Heart right ventricle (tissue), 16 donors: ENCODE results near the gene KLHDC7B. TPM values are rescaled to one million over a fixed set of nuclear protein-coding genes. Genes with fewer than 3 reads are reported as not detected.
A peak's percentile ranks its signal among the peaks of the same experiment; 100 is the strongest.

ENCODE experiments used
- ATAC-seq, 8 donors: fragments of 200-7000 bp; cut with Tn5 transposase; one replicate each; pipeline ENCODE4 v1.9.1; 2020; ENCODE audit warnings: mild to moderate bottlenecking in 8 of 8, moderate library complexity in 8 of 8, moderate number of reproducible peaks in 1 of 8
- DNase-seq, 2 donors: peaks; one replicate each; pipeline ENCODE4 v3.0.0-alpha.2; 2020
- H3K27ac ChIP-seq, 10 donors: fragments of 200-600 bp; sonication (generic) in 2 of 10; one replicate each; pipeline versions ENCODE4 v1.5.0 to v1.8.0; 2020 to 2022; ENCODE audit warnings: mild to moderate bottlenecking in 3 of 10
- H3K27me3 ChIP-seq, 7 donors: fragments of 200-600 bp; one replicate each; pipeline ENCODE4 v1.8.0; 2021 to 2022; ENCODE audit warnings: mild to moderate bottlenecking in 2 of 7
- H3K36me3 ChIP-seq, 9 donors: fragments of 200-600 bp; sonication (generic) in 1 of 9; one replicate each; pipeline versions ENCODE4 v1.5.0 to v1.8.0; 2020 to 2022; ENCODE audit warnings: mild to moderate bottlenecking in 2 of 9
- H3K4me1 ChIP-seq, 9 donors: fragments of 200-600 bp; sonication (generic) in 1 of 9; one replicate each; pipeline versions ENCODE4 v1.5.0 to v1.8.0; 2020 to 2022; ENCODE audit warnings: mild to moderate bottlenecking in 4 of 9
- H3K4me3 ChIP-seq, 10 donors: fragments of 200-600 bp; sonication (generic) in 2 of 10; one replicate each; pipeline versions ENCODE4 v1.5.0 to v1.8.0; 2020 to 2022; ENCODE audit warnings: mild to moderate bottlenecking in 7 of 10, moderate library complexity in 2 of 10
- H3K9me3 ChIP-seq, 11 donors: fragments of 200-600 bp in 10 of 11; sonication (generic) in 2 of 11; one replicate each; pipeline versions ENCODE4 v1.5.0 to v1.8.0; 2013 to 2022; ENCODE audit warnings: mild to moderate bottlenecking in 2 of 11, control low read depth in 1 of 11, moderate library complexity in 1 of 11
- WGBS, 2 donors: extraction: QIAGEN DNeasy Blood & Tissue Kit; methylation state at CpG; one replicate each; pipeline ENCODE4 v1.1.7; 2013; ENCODE audit warnings: inconsistent platforms in 1 of 2; 5-methylcytosine and 5-hydroxymethylcytosine counted together
- intact Hi-C, 10 donors: fragments of 100-400 bp; cut with DNase I; formaldehyde crosslinking; loops; one replicate each; pipeline versions ENCODE4 v1.11.1 to v1.14.2; 2022
- polyA plus RNA-seq, 2 donors: library from polyadenylated mRNA; stranded (reverse); fragments of 200-250 nt; gene quantifications; one replicate each; pipeline ENCODE4 v1.2.3, GENCODE V29; 2013
- total RNA-seq, 10 donors: library from RNA; stranded (reverse); fragmentation: NEBNext Ultra II Directional in 3 of 10; extraction: Animal tissue kit (Norgen Biotek cat#: 25700) in 3 of 10; gene quantifications; one replicate each; pipeline versions ENCODE4 v1.2.1 to v1.2.4, GENCODE V29; 2021 to 2023
- TF ChIP-seq, protein P1 (sequence below), 9 donors: fragments of 200-600 bp; sonication (generic) in 2 of 9; IDR thresholded peaks; one replicate each; pipeline versions ENCODE4 v1.5.0 to v1.8.0; 2021 to 2022; ENCODE audit warnings: antibody characterized with exemption in 9 of 9, mild to moderate bottlenecking in 5 of 9, moderate library complexity in 1 of 9
- donor health status: Arrhythmogenic right ventricular cardiomyopathy.
- donor health status: ischemic (EF 13 %, LVEDD 7.1; RV severe dilation, severe dysfunction).
- donor health status: healthy with polysubstance abuse.
- donor health status: DM: no; HTN: yes; CAD: no.
- donor health status: DM: no; HTN: no; CAD: no.
- donor health status: ischemic (EF 25% LVEDD 6.9; RV normal size, moderate dysfunction).
- donor health status: ischemic (EF 25% LVEDD 5.7; RV mildly dilated, moderate dysfunction).
- donor health status: healthy.
- donor health status: DM: yes; HTN: yes; CAD: no.
- donor health status: Ischemic cardiomyopathy.
- donor health status: ischemic (EF 35%, LVEDD 5.7; RV mildly dilated, moderate dysfunction).
- donor health status: nonischemic (EF 11% LVEDD 7.7; RV severe dilation, severe dysfunction).
- donor health status: DM: yes; HTN: yes; CAD: no.
- donor health status: PGD.
- donor health status: ischemic (EF 29% LVEDD 5.4; RV normal size, mild dysfunction).
- donor health status: nonischemic (EF 23%, LVEDD 6.1; RV moderate dilation, normal function).

Gene KLHDC7B
- total and polyA plus RNA-seq, 12 donors, result 0.10 to 1.3 (median 0.13) TPM; not detected in 7

DNA sequence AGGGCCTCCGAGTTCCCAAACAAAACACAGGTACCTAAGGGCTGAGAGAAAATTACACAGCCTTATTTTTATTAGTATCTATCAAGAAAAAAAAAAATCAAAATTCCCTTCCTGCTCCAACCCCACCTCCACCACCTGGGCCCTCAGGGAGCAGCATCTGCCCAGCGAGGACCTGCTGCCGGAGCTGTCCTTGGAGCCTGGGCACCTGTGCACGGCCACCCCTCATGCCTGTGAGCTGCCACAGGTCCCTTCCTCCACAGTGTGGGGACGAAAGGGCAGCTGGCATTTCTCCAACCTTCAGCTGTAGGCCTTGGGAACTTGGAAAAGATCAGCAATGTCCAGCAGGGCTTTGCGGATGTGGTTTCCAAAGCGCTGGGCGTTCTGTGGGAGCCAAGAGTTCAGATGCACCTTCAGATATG lies 23.4 kb downstream of the KLHDC7B start:
- Histone ChIP-seq H3K4me1 (peaks cover 0 to 19% (median 6%) of the 10 kb centered on the region in 9 donors), H3K36me3 (peaks cover 0 to 71% (median 14%) of the 10 kb centered on the region in 9 donors)
- WGBS, 2 donors, result 75 to 80% methylated on average over 8 of the region's 8 CpGs

GRCh38 chr22:50569896-50570535 lies 24.3 kb downstream of the KLHDC7B start:
- no peaks in the 10 kb centered on the region for H3K27me3 ChIP-seq
- TF ChIP-seq, protein P1, sequence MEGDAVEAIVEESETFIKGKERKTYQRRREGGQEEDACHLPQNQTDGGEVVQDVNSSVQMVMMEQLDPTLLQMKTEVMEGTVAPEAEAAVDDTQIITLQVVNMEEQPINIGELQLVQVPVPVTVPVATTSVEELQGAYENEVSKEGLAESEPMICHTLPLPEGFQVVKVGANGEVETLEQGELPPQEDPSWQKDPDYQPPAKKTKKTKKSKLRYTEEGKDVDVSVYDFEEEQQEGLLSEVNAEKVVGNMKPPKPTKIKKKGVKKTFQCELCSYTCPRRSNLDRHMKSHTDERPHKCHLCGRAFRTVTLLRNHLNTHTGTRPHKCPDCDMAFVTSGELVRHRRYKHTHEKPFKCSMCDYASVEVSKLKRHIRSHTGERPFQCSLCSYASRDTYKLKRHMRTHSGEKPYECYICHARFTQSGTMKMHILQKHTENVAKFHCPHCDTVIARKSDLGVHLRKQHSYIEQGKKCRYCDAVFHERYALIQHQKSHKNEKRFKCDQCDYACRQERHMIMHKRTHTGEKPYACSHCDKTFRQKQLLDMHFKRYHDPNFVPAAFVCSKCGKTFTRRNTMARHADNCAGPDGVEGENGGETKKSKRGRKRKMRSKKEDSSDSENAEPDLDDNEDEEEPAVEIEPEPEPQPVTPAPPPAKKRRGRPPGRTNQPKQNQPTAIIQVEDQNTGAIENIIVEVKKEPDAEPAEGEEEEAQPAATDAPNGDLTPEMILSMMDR (IDR thresholded peaks at IDR 0.05), result no peak
- 87 to 92% methylated on average over 13 of the region's 13 CpGs for WGBS, 2 donors
- no peak for DNase-seq
- no peak for ATAC-seq
- H3K27ac ChIP-seq, result no peak overlapping the region
- no peaks in the 10 kb centered on the region for H3K9me3 ChIP-seq
- no peak overlapping the region for H3K4me3 ChIP-seq
- H3K4me1 ChIP-seq, result peaks cover 0 to 19% (median under 1%) of the 10 kb centered on the region in 9 donors
- H3K36me3 ChIP-seq, result peaks cover 0 to 78% (median 14%) of the 10 kb centered on the region in 9 donors
- intact Hi-C loops, result no loop called here

More for the DNA sequence above, 23.4 kb downstream of the KLHDC7B start:
- Histone ChIP-seq H3K4me3 (no peak overlapping the region), H3K27me3 (no peaks in the 10 kb centered on the region), H3K9me3 (no peaks in the 10 kb centered on the region), H3K27ac (peak overlapping the region in 2 of 10 donors; percentile 31 to 37)
- TF ChIP-seq, protein P1 (IDR thresholded peaks at IDR 0.05), result no peak
- no peak for ATAC-seq
- intact Hi-C loops, result no loop called here
- DNase-seq, result no peak

GRCh38 chr22:50570861-50571260 lies 25.2 kb downstream of the KLHDC7B start:
- Histone ChIP-seq H3K27me3 (no peaks in the 10 kb centered on the region), H3K27ac (peak overlapping the region in 1 of 10 donors; percentile 20), H3K4me3 (no peak overlapping the region), H3K36me3 (peaks cover 0 to 87% (median 14%) of the 10 kb centered on the region in 9 donors), H3K9me3 (no peaks in the 10 kb centered on the region), H3K4me1 (peaks cover 0 to 25% (median 9%) of the 10 kb centered on the region in 9 donors)
- intact Hi-C loops, result no loop called here
- TF ChIP-seq, protein P1 (IDR thresholded peaks at IDR 0.05), result no peak
- 89 to 91% methylated on average over 12 of the region's 12 CpGs for WGBS, 2 donors
- DNase-seq (no peak), ATAC-seq (no peak)

DNA sequence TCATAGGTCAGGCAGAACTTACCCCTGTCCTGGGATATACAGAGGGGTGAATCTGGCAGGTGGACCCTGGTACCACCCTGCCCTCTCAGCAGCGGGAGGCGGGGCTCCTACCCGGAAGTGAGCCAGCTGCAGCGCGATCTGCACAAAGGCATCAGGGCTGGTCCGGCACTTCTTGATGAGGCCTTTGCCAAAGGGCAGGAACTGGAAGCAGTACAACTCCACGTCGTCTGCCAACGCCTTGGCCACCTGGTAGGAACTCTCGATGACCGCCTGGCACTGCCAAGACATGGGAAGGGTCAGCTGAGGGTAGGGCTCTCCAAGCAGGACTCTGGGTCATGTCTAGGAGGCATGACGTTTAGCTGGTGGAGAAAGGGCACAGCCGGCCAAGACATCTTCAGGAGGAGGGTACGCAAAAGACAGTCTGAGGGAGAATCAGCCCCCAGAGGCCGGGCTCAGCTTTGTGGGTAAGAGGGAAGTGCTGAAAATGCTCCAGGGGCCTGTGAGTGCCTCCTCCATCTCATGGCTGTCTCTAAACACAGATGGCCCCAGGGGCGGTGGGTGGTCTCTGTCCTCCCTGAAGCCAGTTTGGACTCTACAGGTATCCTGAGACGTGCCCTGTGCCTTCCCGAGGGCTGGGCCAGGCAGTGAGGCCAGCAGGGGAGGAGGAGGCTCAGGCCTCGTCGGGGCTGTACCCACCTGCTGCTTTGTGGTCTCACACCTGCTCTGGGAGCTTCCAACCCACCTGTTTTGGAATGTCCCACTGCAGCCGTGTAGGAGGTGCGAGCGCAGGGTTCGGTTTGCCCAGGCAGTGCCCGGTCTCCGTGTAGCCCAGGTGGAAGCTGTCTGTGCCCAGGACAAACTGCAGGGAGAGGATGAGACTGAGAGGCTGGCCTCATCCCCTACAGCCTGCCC lies 25.8 kb downstream of the KLHDC7B start:
- H3K27ac ChIP-seq, result peak overlapping the region in 1 of 10 donors; percentile 20

More for the DNA sequence above, 25.8 kb downstream of the KLHDC7B start:
- TF ChIP-seq, protein P1 (IDR thresholded peaks at IDR 0.05), result no peak
- intact Hi-C loops, result no loop called here
- 73 to 78% methylated on average over 26 of the region's 26 CpGs for WGBS, 2 donors
- H3K36me3 ChIP-seq, result peaks cover 0 to 93% (median 14%) of the 10 kb centered on the region in 9 donors
- H3K27me3 ChIP-seq, result no peaks in the 10 kb centered on the region
- no peaks in the 10 kb centered on the region for H3K9me3 ChIP-seq
- H3K4me1 ChIP-seq, result peaks cover 0 to 31% (median 11%) of the 10 kb centered on the region in 9 donors
- ATAC-seq (peak in 2 of 8 donors; percentile 23 to 55), DNase-seq (peak in 1 of 2 donors; percentile 45)
- no peak overlapping the region for H3K4me3 ChIP-seq
